Measurements from ENCODE around the gene TRMT1. TPM values are rescaled to one million over a fixed set of nuclear protein-coding genes. Genes with fewer than 3 reads are reported as not detected.

Gene TRMT1
- total RNA-seq, 1 donor from 2014 or later, result 3.9 TPM

DNA sequence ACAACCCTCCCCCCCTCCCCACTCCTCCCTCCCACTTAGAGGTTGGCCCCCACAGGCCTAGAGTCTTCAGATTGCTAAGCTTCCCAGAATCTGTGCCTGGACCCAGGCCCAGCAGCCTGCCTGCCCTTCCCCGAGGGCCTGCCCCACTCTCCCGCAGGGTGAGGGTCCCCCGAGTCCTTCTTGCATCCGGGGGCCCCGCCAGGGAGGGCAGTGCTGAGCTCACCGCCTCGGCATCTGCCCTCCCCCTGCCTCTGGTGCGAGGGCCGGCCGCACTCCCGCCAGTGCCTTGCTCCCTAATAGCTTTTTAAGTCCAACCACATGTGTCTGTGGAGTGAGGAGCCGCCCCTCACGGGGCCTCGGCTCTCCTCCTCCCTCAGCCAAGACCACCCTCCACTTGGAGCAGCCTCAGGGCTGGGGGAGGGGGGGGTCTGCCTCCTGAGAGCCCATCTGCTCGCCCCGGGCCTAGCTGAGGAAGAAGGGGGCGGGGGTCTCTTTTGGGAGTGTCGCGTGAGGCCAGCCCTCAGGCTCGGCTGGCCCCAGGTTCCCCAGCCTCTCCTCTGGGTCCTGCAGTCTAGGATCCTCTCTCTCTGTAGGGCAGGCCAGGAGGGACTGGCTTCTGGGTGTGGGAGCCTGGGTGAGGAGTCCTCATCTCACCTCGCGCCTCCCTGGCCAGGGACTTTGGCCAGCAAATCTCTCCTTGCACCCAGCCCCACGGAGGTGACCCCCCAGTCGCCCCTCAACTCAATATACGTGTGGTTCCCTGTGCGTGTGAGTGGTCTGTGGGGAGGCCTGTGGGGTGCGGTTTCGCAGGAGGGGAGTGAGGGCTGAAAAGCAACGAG is 61.1 kb downstream of the TRMT1 start:
- peak; percentile 96 for DNase-seq (ENCODE audit: low spot score)

Other genes starting within 250 kb of the TRMT1 start
- 21.7 TPM for gene DNASE2, start 235.3 kb downstream of the TRMT1 start, total RNA-seq (ENCODE audit: insufficient read depth, low replicate concordance)
- gene KLF1, start 229.5 kb downstream of the TRMT1 start, total RNA-seq (ENCODE audit: insufficient read depth, low replicate concordance), result 3.1 TPM
- 9.1 TPM for gene GCDH, start 225.6 kb downstream of the TRMT1 start, total RNA-seq (ENCODE audit: insufficient read depth, low replicate concordance)
- gene SYCE2, start 197.4 kb downstream of the TRMT1 start, total RNA-seq (ENCODE audit: insufficient read depth, low replicate concordance), result not detected
- 40.0 TPM for gene FARSA, start 183.0 kb downstream of the TRMT1 start, total RNA-seq (ENCODE audit: insufficient read depth, low replicate concordance)
- gene CALR, start 178.1 kb downstream of the TRMT1 start, total RNA-seq (ENCODE audit: insufficient read depth, low replicate concordance), result 404 TPM
- 18.8 TPM for gene RAD23A, start 170.9 kb downstream of the TRMT1 start, total RNA-seq (ENCODE audit: insufficient read depth, low replicate concordance)
- gene GADD45GIP1, start 159.5 kb downstream of the TRMT1 start, total RNA-seq (ENCODE audit: insufficient read depth, low replicate concordance), result 18.3 TPM
- not detected for gene DAND5, start 147.2 kb downstream of the TRMT1 start, total RNA-seq (ENCODE audit: insufficient read depth, low replicate concordance)
- gene NFIX, start 121.3 kb downstream of the TRMT1 start, total RNA-seq (ENCODE audit: insufficient read depth, low replicate concordance), result 56.8 TPM
- 13.0 TPM for gene LYL1, start 13.9 kb downstream of the TRMT1 start, total RNA-seq (ENCODE audit: insufficient read depth, low replicate concordance)
- gene NACC1, start 1.5 kb upstream of the TRMT1 start, total RNA-seq (ENCODE audit: insufficient read depth, low replicate concordance), result 15.6 TPM
- gene STX10, start 33.6 kb upstream of the TRMT1 start, total RNA-seq (ENCODE audit: insufficient read depth, low replicate concordance), result 63.8 TPM
- gene IER2, start 33.7 kb upstream of the TRMT1 start, total RNA-seq (ENCODE audit: insufficient read depth, low replicate concordance), result 26.0 TPM